AG04450 (cell line): ENCODE results near the gene NDUFAF5. TPM values are rescaled to one million over a fixed set of nuclear protein-coding genes. Genes with fewer than 3 reads are reported as not detected.

ENCODE experiments used
- CTCF ChIA-PET: fragments of 300-600, 350-600 bp; formaldehyde crosslinking; extraction: SDS; loops from one replicate; lab custom pipeline; 2022; ENCODE audit warnings: antibody characterized with exemption, inconsistent platforms; lab: Charles Lee
- POLR2A ChIA-PET: fragments of 350-600 bp; formaldehyde crosslinking; extraction: SDS; loops from one replicate; lab custom pipeline; 2021; ENCODE audit warnings: antibody characterized with exemption, inconsistent platforms; lab: Yijun Ruan, JAX
- DNase-seq: peaks from one replicate; pipeline ENCODE4 v3.0.0-alpha.2; 2011; ENCODE audit warnings: low read depth, low spot score
- H3K27ac ChIP-seq: one replicate; pipeline ENCODE4 v1.5.1; 2012; ENCODE audit warnings: low read depth, low read length, control low read depth
- H3K27me3 ChIP-seq: one replicate; pipeline ENCODE4 v1.6.0; 2012; ENCODE audit warnings: low read length; ENCODE audit not compliant: control insufficient read depth, insufficient read depth
- H3K4me3 ChIP-seq: 2 replicates; pipeline ENCODE4 v1.5.1; 2011; ENCODE audit warnings: mild to moderate bottlenecking, low read depth, low read length, control low read depth
- H3K9me3 ChIP-seq: 2 replicates; pipeline ENCODE4 v1.5.1; 2012; ENCODE audit warnings: low read length; ENCODE audit not compliant: control insufficient read depth, insufficient read depth
- polyA plus RNA-seq: library from polyadenylated mRNA; depleted of rRNA; stranded (reverse); fragments of >200 nt; gene quantifications from 2 replicates; pipeline ENCODE4 v1.2.3, GENCODE V29; 2011; rRNA removed
- TF ChIP-seq, protein P1 (sequence below): IDR thresholded peaks from 2 replicates; pipeline ENCODE4 v1.5.1; 2011; ENCODE audit warnings: low read depth, low read length, control low read depth, inconsistent platforms

The NDUFAF5 gene
- polyA plus RNA-seq, 1 experiment = 24.1 TPM

DNA sequence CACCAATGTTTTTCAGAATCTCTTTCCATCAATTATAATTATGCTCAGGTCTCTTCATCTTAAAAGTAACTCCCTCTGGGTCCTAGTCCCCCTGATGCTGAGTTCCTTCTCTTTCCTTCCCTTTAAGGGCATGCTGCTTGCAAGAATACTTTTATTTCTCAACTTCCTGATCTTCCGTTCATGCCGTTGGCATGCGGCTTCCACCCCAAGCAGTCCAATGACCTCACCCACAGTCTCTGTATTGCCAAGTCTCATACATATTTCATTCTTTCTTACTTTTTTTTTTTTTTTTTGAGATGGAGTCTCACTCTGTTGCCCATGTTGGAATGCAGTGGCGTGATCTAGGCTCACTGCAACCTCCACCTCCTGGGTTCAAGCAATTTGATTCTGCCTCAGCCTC is 83.5 kb downstream of the NDUFAF5 start:
- no peak overlapping the region for H3K4me3 ChIP-seq
- ChIA-PET POLR2A (no interaction called here), CTCF (no interaction called here)
- no peaks in the 10 kb centered on the region for H3K9me3 ChIP-seq
- no peak overlapping the region for H3K27ac ChIP-seq
- no peaks in the 10 kb centered on the region for H3K27me3 ChIP-seq
- TF ChIP-seq, protein P1, sequence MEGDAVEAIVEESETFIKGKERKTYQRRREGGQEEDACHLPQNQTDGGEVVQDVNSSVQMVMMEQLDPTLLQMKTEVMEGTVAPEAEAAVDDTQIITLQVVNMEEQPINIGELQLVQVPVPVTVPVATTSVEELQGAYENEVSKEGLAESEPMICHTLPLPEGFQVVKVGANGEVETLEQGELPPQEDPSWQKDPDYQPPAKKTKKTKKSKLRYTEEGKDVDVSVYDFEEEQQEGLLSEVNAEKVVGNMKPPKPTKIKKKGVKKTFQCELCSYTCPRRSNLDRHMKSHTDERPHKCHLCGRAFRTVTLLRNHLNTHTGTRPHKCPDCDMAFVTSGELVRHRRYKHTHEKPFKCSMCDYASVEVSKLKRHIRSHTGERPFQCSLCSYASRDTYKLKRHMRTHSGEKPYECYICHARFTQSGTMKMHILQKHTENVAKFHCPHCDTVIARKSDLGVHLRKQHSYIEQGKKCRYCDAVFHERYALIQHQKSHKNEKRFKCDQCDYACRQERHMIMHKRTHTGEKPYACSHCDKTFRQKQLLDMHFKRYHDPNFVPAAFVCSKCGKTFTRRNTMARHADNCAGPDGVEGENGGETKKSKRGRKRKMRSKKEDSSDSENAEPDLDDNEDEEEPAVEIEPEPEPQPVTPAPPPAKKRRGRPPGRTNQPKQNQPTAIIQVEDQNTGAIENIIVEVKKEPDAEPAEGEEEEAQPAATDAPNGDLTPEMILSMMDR = no peak
- no peak for DNase-seq

DNA sequence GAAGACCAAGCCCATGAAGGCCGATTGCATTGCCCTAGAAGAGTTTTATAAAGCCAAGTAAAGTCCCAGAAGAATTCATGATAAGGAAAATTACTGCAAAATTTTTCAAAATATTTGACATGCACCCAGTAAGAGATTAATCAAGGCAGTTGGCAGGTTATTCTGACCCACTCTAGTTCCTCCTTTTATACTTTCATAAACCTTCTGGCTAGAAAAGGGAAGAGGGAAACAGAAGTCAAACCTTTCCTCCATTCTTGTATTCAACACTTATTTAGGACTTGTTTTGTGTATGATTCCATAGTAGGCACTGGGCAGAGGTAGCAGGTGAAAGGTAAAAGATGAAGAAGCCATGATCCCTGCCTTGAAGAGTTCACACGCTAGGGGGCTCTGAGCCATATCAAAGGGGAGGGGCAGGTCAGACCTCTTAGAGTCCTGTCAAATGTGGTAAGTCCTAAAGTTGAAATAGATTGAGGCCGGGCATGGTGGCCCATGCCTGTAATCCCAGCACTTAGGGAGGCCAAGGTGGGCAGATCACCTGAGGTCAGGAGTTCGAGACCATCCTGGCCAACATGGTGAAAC is 85.4 kb downstream of the NDUFAF5 start:
- no peak overlapping the region for H3K4me3 ChIP-seq
- TF ChIP-seq, protein P1 = no peak
- no peak for DNase-seq
- H3K27ac ChIP-seq = no peak overlapping the region
- ChIA-PET POLR2A (no interaction called here), CTCF (no interaction called here)
- H3K9me3 ChIP-seq = no peaks in the 10 kb centered on the region
- H3K27me3 ChIP-seq = no peaks in the 10 kb centered on the region

Other genes starting within 250 kb of the NDUFAF5 start
- 5.1 and 6.0 TPM in 2 replicates for gene TASP1, start 146.1 kb upstream of the NDUFAF5 start, polyA plus RNA-seq
- 3.8 and 6.2 TPM in 2 replicates for gene ESF1, start 109 bp upstream of the NDUFAF5 start, polyA plus RNA-seq
- not detected in 2 replicates for gene SEL1L2, start 205.6 kb downstream of the NDUFAF5 start, polyA plus RNA-seq
- gene MACROD2, start 210.5 kb downstream of the NDUFAF5 start, polyA plus RNA-seq = 0.02 TPM in 1 of 2 replicates, not detected in the other